ENCODE measurements around the gene CRB3. TPM values are rescaled to one million over a fixed set of nuclear protein-coding genes. Genes with fewer than 3 reads are reported as not detected.

The CRB3 gene
- total RNA-seq, 2 experiments from 2014 or later: 0.58 to 0.70 TPM

DNA sequence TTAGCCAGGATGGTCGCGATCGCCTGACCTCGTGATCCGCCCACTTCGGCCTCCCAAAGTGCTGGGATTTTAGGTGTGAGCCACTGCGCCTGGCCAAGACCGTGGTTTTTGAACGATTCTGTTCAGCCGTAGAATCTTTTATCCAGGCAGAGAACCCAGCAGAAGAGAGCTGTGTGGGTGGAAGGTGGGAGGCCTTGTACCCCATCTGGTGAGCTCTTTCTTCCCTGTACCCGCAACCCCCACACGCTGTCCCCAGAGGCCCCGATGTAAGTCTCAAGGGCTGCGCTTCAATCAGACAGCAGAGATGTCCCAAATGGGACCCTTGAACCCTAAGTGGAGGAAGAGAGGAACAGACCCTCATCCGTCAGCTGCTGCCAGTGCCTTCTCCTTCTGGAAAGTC lies 8.1 kb upstream of the CRB3 start:
- Mint-ChIP-seq H3K36me3 (ENCODE audit: low read depth) (peaks cover 36% of the 10 kb centered on the region), H3K27ac (no peak overlapping the region), H3K9me3 (peaks cover 19% of the 10 kb centered on the region), H3K4me1 (ENCODE audit: low read depth) (peaks cover 16% of the 10 kb centered on the region), H3K27me3 (no peaks in the 10 kb centered on the region), H3K4me3 (no peak overlapping the region)
- TF ChIP-seq, protein P1, sequence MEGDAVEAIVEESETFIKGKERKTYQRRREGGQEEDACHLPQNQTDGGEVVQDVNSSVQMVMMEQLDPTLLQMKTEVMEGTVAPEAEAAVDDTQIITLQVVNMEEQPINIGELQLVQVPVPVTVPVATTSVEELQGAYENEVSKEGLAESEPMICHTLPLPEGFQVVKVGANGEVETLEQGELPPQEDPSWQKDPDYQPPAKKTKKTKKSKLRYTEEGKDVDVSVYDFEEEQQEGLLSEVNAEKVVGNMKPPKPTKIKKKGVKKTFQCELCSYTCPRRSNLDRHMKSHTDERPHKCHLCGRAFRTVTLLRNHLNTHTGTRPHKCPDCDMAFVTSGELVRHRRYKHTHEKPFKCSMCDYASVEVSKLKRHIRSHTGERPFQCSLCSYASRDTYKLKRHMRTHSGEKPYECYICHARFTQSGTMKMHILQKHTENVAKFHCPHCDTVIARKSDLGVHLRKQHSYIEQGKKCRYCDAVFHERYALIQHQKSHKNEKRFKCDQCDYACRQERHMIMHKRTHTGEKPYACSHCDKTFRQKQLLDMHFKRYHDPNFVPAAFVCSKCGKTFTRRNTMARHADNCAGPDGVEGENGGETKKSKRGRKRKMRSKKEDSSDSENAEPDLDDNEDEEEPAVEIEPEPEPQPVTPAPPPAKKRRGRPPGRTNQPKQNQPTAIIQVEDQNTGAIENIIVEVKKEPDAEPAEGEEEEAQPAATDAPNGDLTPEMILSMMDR (IDR thresholded peaks at IDR 0.05): no peak
- ATAC-seq: no peak
- no peak for DNase-seq
- POLR2A ChIA-PET: no interaction called here
- intact Hi-C loops (cut with micrococcal nuclease): no loop called here
- CTCF ChIA-PET: no interaction called here

DNA sequence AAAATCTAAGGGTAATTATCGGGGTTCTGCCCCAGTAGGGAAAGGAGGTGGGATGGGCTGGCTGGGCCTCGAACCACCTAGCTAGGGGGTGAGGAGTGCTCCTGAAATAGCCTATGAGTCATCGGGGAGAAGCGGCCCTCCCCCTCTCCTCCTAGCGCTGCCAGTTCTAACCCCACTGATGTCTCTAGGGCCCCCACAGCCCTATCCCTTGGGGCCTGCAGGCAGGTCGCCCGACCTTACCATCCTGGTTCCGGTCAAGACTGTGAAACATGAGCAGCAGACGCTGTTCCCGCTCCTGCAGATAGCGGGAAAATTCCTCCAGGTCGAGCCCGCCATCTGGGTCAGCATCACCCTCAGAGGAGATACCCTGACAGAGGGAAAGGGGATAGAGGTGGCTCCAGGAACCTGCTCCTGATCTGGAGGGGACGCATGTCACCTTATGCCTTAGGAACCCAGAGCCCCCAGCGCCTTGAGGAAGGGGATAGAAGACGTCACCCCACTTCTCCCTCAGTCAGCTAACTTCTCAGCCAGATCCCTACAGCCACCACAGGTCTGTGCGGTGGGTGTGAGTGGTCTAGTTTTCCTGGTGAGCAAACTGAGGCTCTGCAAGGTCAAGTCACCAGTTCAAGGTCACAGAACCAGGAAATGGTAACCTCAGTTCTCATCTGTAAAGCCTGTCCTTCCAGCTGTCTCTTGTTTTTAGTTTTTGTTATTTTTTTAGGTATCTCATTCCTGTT lies 5.9 kb upstream of the CRB3 start:
- H3K4me1 Mint-ChIP-seq (ENCODE audit: low read depth): peaks cover 19% of the 10 kb centered on the region
- ChIA-PET CTCF (no interaction called here), POLR2A (interaction anchor here (0.6 to 1.3 kb wide), 3 partner anchors 13 to 33 kb away, joined by 3 to 6 read pairs (median 5); partner anchors contain the start of genes DENND1C and KHSRP)
- DNase-seq: no peak
- H3K36me3 Mint-ChIP-seq (ENCODE audit: low read depth): peaks cover 32% of the 10 kb centered on the region
- no peaks in the 10 kb centered on the region for H3K27me3 Mint-ChIP-seq
- H3K9me3 Mint-ChIP-seq: peaks cover 19% of the 10 kb centered on the region
- peak overlapping the region; percentile 79 for H3K4me3 Mint-ChIP-seq
- ATAC-seq: no peak
- peak overlapping the region; percentile 75 for H3K27ac Mint-ChIP-seq
- intact Hi-C loops (cut with micrococcal nuclease): no loop called here
- TF ChIP-seq, protein P1 (IDR thresholded peaks at IDR 0.05): no peak

DNA sequence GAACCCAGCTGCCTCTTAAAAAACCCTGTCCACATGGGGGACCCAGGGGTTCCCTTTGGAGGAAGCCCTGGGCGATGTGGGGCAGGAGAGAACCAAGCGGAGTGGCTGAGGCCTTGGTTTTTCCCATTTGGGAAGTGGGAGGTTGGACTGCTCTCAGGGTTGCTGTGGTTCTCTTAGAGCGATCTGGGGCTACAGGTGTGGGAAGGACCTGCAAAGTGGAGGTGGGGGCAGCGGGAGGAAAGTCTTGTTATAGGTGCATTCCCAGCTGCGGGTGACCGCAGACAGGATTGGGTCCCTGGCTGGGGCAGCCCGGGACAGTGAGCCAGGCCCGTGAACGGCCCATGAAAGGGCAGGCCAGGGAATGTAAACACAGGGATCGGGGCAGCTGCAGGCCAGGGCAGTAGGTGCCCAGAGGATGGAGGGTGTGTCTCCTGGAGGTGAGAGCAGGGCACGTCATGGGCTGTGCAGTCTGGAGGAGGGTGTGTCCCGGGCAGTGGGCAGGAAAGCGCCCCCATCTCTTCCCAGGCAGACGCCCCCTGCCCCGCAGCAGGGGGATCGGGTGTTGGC lies 5.3 kb upstream of the CRB3 start:
- H3K36me3 Mint-ChIP-seq (ENCODE audit: low read depth): peaks cover 27% of the 10 kb centered on the region
- no peaks in the 10 kb centered on the region for H3K27me3 Mint-ChIP-seq
- TF ChIP-seq, protein P1 (IDR thresholded peaks at IDR 0.05): no peak
- peak overlapping the region; percentile 79 for H3K4me3 Mint-ChIP-seq
- ChIA-PET POLR2A (interaction anchor here (0.6 to 1.3 kb wide), 5 partner anchors 12 to 405 kb away, joined by 3 to 6 read pairs (median 3); partner anchors contain the start of genes DENND1C and KHSRP), CTCF (interaction anchor here (1.2 kb wide), 1 partner anchor 211 kb away, joined by 3 read pairs; the partner anchor contains the start of gene TNFSF14)
- peaks cover 19% of the 10 kb centered on the region for H3K4me1 Mint-ChIP-seq (ENCODE audit: low read depth)
- peaks cover 17% of the 10 kb centered on the region for H3K9me3 Mint-ChIP-seq
- DNase-seq: no peak
- peak overlapping the region; percentile 75 for H3K27ac Mint-ChIP-seq
- ATAC-seq: no peak
- intact Hi-C loops (cut with micrococcal nuclease): no loop called here

DNA sequence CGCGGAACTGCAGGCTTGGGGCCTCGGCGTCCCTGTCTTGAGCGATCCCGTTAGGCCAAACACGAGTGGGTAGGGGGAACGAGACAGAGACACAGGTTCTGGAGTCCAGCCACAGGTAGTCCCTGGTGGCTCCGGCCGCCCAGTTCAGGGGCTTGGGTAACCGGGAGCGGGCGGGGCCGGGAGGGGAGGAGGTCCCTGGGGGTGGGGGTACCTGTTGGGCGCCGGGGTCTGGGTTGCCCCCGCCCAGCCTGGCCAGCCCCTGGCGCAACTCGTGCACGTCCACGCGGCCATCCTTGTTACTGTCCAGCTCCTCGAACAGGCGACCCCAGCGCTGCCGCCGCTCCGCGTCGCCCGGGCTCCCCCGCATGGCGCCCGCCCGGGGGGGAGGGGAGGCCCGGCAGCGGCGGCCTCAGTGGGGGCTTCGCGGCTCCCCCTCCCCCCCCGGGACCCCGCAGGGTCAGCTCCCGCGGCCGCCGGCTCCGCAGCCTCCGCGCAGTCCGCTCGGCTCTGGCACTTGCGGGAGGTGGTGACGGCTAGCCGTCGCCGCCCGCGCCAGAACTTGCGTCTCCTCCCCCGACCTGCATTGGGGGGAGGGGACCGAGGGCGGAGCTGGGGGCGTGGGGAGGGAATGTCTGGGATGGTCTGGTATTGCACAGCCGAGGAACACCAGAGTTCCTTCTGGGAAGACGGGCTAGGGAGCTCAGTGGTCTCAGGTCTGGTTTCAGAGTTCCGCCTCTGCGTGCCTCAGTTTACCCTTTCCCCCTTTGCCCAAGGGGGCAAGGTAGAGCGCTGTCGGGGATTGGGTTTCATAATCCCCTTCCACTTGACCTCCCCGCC lies 4.6 kb upstream of the CRB3 start, which contains the start of gene SLC25A23:
Gene SLC25A23 (minus strand): TSS at position 531 of the 837 bp plus-strand sequence. CDS start 164 bp downstream, at position 367.
- peak; percentile 31 for ATAC-seq

More for the DNA sequence above, 4.6 kb upstream of the CRB3 start, which contains the start of gene SLC25A23:
- peak; percentile 55 for DNase-seq
- ChIA-PET CTCF (interaction anchor here (1.2 kb wide), 1 partner anchor 210 kb away, joined by 3 read pairs; the partner anchor contains the start of gene TNFSF14), POLR2A (interaction anchor here (0.9 to 1.2 kb wide), 3 partner anchors 13 to 404 kb away, joined by 3 to 5 read pairs (median 3); no protein-coding TSS in a partner anchor)
- H3K36me3 Mint-ChIP-seq (ENCODE audit: low read depth): peaks cover 20% of the 10 kb centered on the region
- H3K27ac Mint-ChIP-seq: peak within 1 kb of the TSS; percentile 75
- peak within 1 kb of the TSS; percentile 83 for H3K4me3 Mint-ChIP-seq
- H3K9me3 Mint-ChIP-seq: peaks cover 10% of the 10 kb centered on the region
- intact Hi-C loops (cut with micrococcal nuclease): no loop called here
- H3K4me1 Mint-ChIP-seq (ENCODE audit: low read depth): peaks cover 19% of the 10 kb centered on the region
- TF ChIP-seq, protein P1 (IDR thresholded peaks at IDR 0.05): no peak
- no peaks in the 10 kb centered on the region for H3K27me3 Mint-ChIP-seq

All from activated CD8-positive, alpha-beta T cell treated with anti-CD3 and anti-CD28 coated beads for 36 hours (primary cell).